Measurements from ENCODE around the gene ZNRD2. TPM values are rescaled to one million over a fixed set of nuclear protein-coding genes. Genes with fewer than 3 reads are reported as not detected.

The ZNRD2 gene
- total and polyA plus RNA-seq, 8 donors: 21.7 to 55.7 (median 50.0) TPM

DNA sequence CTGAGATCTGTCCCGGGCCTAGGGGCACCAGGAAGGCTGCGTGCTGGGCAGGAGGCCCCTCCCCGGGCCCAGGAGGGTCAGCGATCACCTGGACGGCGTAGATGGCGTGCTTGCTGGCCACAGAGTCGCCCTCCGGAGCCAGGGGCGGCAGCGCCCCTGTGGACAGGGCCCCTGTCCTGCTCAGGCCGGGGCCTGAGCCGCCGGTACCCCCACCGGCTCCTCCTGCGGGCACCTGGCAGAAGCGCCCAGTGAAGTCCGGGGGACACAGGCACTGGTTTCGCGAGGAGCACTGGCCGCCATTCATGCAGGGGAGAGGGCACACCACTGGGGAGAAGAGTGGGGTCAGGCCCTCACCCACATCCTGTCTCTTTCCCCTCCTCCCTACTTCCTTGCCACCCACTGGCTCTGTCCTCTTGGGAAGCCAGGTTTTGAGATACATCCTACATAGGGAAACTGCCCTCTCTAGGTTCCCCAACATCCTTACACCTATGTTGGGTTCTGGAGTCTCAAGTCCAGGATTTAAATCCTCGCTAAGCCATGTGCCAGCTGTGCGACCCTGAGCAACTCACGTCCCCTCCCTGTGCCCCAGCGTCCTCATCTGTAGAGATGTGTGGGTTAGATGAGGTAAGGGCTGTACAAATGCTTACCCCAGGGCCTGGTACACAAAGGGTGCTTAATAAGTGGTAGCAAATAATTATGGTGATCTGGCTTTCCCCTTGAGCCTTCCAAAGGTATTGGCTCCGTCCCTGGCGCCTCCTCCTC is 16.0 kb upstream of the ZNRD2 start:
- intact Hi-C loops (cut with DNase I): no loop called here
- no peak overlapping the region for H3K4me3 ChIP-seq
- H3K27ac ChIP-seq: no peak overlapping the region
- no peaks in the 10 kb centered on the region for H3K9me3 ChIP-seq
- peaks cover 19 to 79% of the 10 kb centered on the region in 2 donors for H3K4me1 ChIP-seq
- no peaks in the 10 kb centered on the region for H3K36me3 ChIP-seq
- H3K27me3 ChIP-seq: peaks cover 0 to 22% of the 10 kb centered on the region in 2 donors
- ATAC-seq (no peak), DNase-seq (peak in 1 of 4 donors; percentile 74)
- TF ChIP-seq CTCF (IDR thresholded peaks at IDR 0.05): no peak

GRCh38 chr11:65554842-65555430 is 15.3 kb upstream of the ZNRD2 start:
- no peak for DNase-seq
- H3K27ac ChIP-seq: peak overlapping the region in 1 of 2 donors; percentile 13
- TF ChIP-seq CTCF (IDR thresholded peaks at IDR 0.05): no peak
- ATAC-seq: no peak
- no peaks in the 10 kb centered on the region for H3K36me3 ChIP-seq
- H3K4me3 ChIP-seq: no peak overlapping the region
- intact Hi-C loops (cut with DNase I): no loop called here
- H3K27me3 ChIP-seq: peaks cover 0 to 29% of the 10 kb centered on the region in 2 donors
- H3K9me3 ChIP-seq: no peaks in the 10 kb centered on the region
- peaks cover 25 to 86% of the 10 kb centered on the region in 2 donors for H3K4me1 ChIP-seq

DNA sequence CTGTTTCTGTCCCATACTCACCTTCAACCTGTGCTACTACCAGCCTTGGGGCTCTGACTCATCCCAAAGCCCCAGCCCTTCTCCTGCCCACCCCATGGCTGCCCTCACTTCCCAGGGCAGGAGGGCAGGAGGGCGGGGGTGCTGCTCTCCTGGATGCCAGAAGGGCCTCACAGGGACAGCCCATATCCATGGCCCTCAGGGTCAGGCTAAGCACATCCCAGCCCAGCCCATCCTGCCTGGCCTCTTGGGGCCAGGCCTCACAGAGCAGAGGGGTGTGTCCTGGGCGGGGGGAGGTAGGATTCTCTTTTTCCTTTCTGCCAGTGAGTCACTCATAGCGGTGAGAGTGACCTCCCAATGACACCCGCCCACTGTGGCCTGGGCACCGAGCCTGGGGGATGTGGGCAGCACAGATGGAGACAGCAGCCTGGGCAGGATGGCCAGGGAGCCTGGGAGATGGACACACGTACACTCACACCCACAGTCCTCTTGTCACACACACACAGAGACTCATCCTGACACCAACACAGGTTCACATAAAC is 14.5 kb upstream of the ZNRD2 start:
- TF ChIP-seq CTCF (IDR thresholded peaks at IDR 0.05): no peak
- DNase-seq (peak in 1 of 4 donors; percentile 78), ATAC-seq (peak; percentile 1)
- H3K9me3 ChIP-seq: no peaks in the 10 kb centered on the region
- H3K36me3 ChIP-seq: no peaks in the 10 kb centered on the region
- H3K4me1 ChIP-seq: peaks cover 31 to 94% of the 10 kb centered on the region in 2 donors
- H3K4me3 ChIP-seq: no peak overlapping the region
- peaks cover 0 to 31% of the 10 kb centered on the region in 2 donors for H3K27me3 ChIP-seq
- intact Hi-C loops (cut with DNase I): no loop called here
- H3K27ac ChIP-seq: peak overlapping the region in 1 of 2 donors; percentile 13

- DNase-seq (no peak), ATAC-seq (no peak)
- Histone ChIP-seq H3K4me1 (peaks cover 31 to 91% of the 10 kb centered on the region in 2 donors), H3K9me3 (no peaks in the 10 kb centered on the region), H3K36me3 (no peaks in the 10 kb centered on the region), H3K4me3 (peak overlapping the region; percentile 49 to 54), H3K27ac (peak overlapping the region; percentile 78 to 90), H3K27me3 (peaks cover 0 to 31% of the 10 kb centered on the region in 2 donors)
- TF ChIP-seq CTCF (IDR thresholded peaks at IDR 0.05): no peak
- intact Hi-C loops (cut with DNase I): no loop called here
Measured at GRCh38 chr11:65556470-65557279, 13.6 kb upstream of the ZNRD2 start.
